ENCODE results near the gene RSPRY1.
"Not testable (repeated sequence)": the region's sequence is repeated elsewhere in the genome, so short reads cannot be mapped to it uniquely, and the experiment has no call there.

Gene RSPRY1

GRCh38 chr16:57264950-57265371, 78.8 kb downstream of the RSPRY1 start:
- no peak for TF ChIP-seq POLR2A (IDR thresholded peaks at IDR 0.05; ENCODE audit: low read depth, low read length)
- no peak for TF ChIP-seq SPI1 (IDR thresholded peaks at IDR 0.05; ENCODE audit: low read depth, low read length)
- no peak for TF ChIP-seq PAX5 (IDR thresholded peaks at IDR 0.05; ENCODE audit: insufficient read depth, low read length, severe bottlenecking)
- TF ChIP-seq TAF1 (IDR thresholded peaks at IDR 0.05; ENCODE audit: low read depth, low read length) = no peak
- no peak for TF ChIP-seq POLR2AphosphoS5 (IDR thresholded peaks at IDR 0.05; ENCODE audit: low read depth, low read length)
- no peak for TF ChIP-seq POU2F2 (IDR thresholded peaks at IDR 0.05; ENCODE audit: low read depth, low read length)
- no peak for FAIRE-seq
- DNase-seq (ENCODE audit: insufficient read length, low spot score) = no peak

GRCh38 chr16:57265850-57266530, 79.9 kb downstream of the RSPRY1 start:
- DNase-seq (ENCODE audit: insufficient read length, low spot score) = no peak
- no peak for FAIRE-seq
- TF ChIP-seq POU2F2 (IDR thresholded peaks at IDR 0.05; ENCODE audit: low read depth, low read length) (no peak), POLR2A (IDR thresholded peaks at IDR 0.05; ENCODE audit: low read depth, low read length) (no peak), PAX5 (IDR thresholded peaks at IDR 0.05; ENCODE audit: insufficient read depth, low read length, severe bottlenecking) (no peak), POLR2AphosphoS5 (IDR thresholded peaks at IDR 0.05; ENCODE audit: low read depth, low read length) (no peak), TAF1 (IDR thresholded peaks at IDR 0.05; ENCODE audit: low read depth, low read length) (no peak), SPI1 (IDR thresholded peaks at IDR 0.05; ENCODE audit: low read depth, low read length) (no peak)

GRCh38 chr16:57266531-57267260, 80.6 kb downstream of the RSPRY1 start:
- no peak for FAIRE-seq
- TF ChIP-seq POLR2AphosphoS5 (IDR thresholded peaks at IDR 0.05; ENCODE audit: low read depth, low read length) (no peak), POLR2A (IDR thresholded peaks at IDR 0.05; ENCODE audit: low read depth, low read length) (no peak), TAF1 (IDR thresholded peaks at IDR 0.05; ENCODE audit: low read depth, low read length) (no peak), POU2F2 (IDR thresholded peaks at IDR 0.05; ENCODE audit: low read depth, low read length) (no peak), PAX5 (IDR thresholded peaks at IDR 0.05; ENCODE audit: insufficient read depth, low read length, severe bottlenecking) (no peak), SPI1 (IDR thresholded peaks at IDR 0.05; ENCODE audit: low read depth, low read length) (no peak)

GRCh38 chr16:57267343-57267742, 81.2 kb downstream of the RSPRY1 start:
- DNase-seq (ENCODE audit: insufficient read length, low spot score); FAIRE-seq: not testable (repeated sequence)

More at GRCh38 chr16:57266531-57267260, 80.6 kb downstream of the RSPRY1 start:
- no peak for DNase-seq (ENCODE audit: insufficient read length, low spot score)

- FAIRE-seq (no peak), DNase-seq (ENCODE audit: insufficient read length, low spot score) (no peak)
- no peak for TF ChIP-seq POLR2AphosphoS5 (IDR thresholded peaks at IDR 0.05; ENCODE audit: low read depth, low read length)
- TF ChIP-seq PAX5 (IDR thresholded peaks at IDR 0.05; ENCODE audit: insufficient read depth, low read length, severe bottlenecking) = no peak
- no peak for TF ChIP-seq TAF1 (IDR thresholded peaks at IDR 0.05; ENCODE audit: low read depth, low read length)
Measured at GRCh38 chr16:57268804-57269800, 83.0 kb downstream of the RSPRY1 start.

- DNase-seq (ENCODE audit: insufficient read length, low spot score) (no peak), FAIRE-seq (no peak)
- TF ChIP-seq PAX5 (IDR thresholded peaks at IDR 0.05; ENCODE audit: insufficient read depth, low read length, severe bottlenecking) (no peak), POLR2AphosphoS5 (IDR thresholded peaks at IDR 0.05; ENCODE audit: low read depth, low read length) (no peak), SPI1 (IDR thresholded peaks at IDR 0.05; ENCODE audit: low read depth, low read length) (no peak), TAF1 (IDR thresholded peaks at IDR 0.05; ENCODE audit: low read depth, low read length) (no peak), POLR2A (IDR thresholded peaks at IDR 0.05; ENCODE audit: low read depth, low read length) (no peak), POU2F2 (IDR thresholded peaks at IDR 0.05; ENCODE audit: low read depth, low read length) (no peak)
Measured at GRCh38 chr16:57270221-57271062, 84.3 kb downstream of the RSPRY1 start.

GRCh38 chr16:57271063-57271345, 84.9 kb downstream of the RSPRY1 start:
- FAIRE-seq (no peak), DNase-seq (ENCODE audit: insufficient read length, low spot score) (no peak)
- TF ChIP-seq POU2F2 (IDR thresholded peaks at IDR 0.05; ENCODE audit: low read depth, low read length) (no peak), PAX5 (IDR thresholded peaks at IDR 0.05; ENCODE audit: insufficient read depth, low read length, severe bottlenecking) (no peak), SPI1 (IDR thresholded peaks at IDR 0.05; ENCODE audit: low read depth, low read length) (no peak), TAF1 (IDR thresholded peaks at IDR 0.05; ENCODE audit: low read depth, low read length) (no peak), POLR2AphosphoS5 (IDR thresholded peaks at IDR 0.05; ENCODE audit: low read depth, low read length) (no peak), POLR2A (IDR thresholded peaks at IDR 0.05; ENCODE audit: low read depth, low read length) (no peak)

- DNase-seq (ENCODE audit: insufficient read length, low spot score) = no peak
- no peak for FAIRE-seq
- no peak for TF ChIP-seq POLR2AphosphoS5 (IDR thresholded peaks at IDR 0.05; ENCODE audit: low read depth, low read length)
- TF ChIP-seq POU2F2 (IDR thresholded peaks at IDR 0.05; ENCODE audit: low read depth, low read length) = no peak
- TF ChIP-seq POLR2A (IDR thresholded peaks at IDR 0.05; ENCODE audit: low read depth, low read length) = no peak
Measured at GRCh38 chr16:57271867-57272495, 85.9 kb downstream of the RSPRY1 start.

Data from GM12891 (cell line).